Measurements from ENCODE around the gene RELL1.

RELL1 gene

GRCh38 chr4:37664696-37665095 is 21.5 kb downstream of the RELL1 start:
- DNase-seq, result no peak

DNA sequence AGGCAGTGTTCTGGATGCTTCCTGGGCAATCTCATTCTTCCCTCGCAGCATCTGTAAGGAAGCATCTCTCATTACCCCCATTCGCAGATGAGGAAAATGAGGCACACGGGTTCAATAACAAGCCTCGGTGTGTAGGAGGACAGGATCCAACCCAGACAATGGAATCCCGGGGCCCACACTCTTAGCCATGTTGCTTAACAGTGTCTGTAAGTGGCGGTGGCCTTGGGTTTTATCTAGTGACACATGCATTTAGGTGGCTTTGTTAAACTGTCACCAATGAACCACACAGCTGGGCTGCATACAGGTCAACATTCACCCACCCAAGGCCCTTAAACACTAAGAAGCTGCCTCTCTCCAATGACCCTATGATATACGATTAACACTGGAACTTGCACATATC is 22.6 kb downstream of the RELL1 start:
- no peak for DNase-seq

- DNase-seq, result no peak
These were observed 23.2 kb downstream of the RELL1 start for GRCh38 chr4:37662861-37663390.

DNA sequence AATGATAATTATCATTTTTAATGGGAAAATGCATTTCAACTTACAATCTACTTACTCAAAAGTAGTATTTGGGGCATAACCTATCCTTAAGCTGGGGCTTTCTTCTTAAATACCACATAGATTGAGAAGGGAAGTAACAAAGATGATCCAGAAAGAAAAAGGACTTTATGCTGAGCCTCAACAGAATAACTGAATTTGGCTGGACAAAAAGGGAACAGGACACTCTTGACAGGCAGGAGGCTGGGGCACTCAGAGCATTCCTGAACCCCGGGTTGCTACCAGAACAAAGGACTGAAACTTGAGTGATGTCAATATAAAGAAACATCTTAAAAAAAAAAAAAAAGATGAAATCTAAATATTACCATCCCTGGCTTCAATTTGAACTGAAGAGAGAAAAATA is 23.9 kb downstream of the RELL1 start:
- DNase-seq, result no peak

GRCh38 chr4:37661772-37662171 is 24.4 kb downstream of the RELL1 start:
- peak; percentile 65 for DNase-seq

DNA sequence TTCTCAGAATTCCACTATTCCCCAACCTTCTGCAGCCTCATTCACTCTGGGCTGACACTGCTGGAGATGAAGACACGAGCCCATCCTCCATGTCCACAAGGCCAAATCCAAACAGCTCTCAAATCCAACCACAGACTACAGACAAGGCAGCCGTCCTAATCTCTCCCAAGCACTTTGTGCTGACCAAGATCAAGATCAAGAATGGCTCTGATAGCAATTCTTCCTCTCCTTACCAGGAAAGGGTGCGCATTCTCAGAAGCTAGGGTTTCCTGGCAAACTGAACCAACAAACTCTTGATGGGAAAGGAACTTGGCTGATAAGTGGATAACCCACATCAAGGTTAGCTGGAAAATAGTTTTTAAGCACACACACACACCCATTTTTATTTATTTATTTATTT is 26.5 kb downstream of the RELL1 start:
- DNase-seq, result no peak

GRCh38 chr4:37656649-37657048 is 29.5 kb downstream of the RELL1 start:
- no peak for DNase-seq

GRCh38 chr4:37653601-37654000 is 32.6 kb downstream of the RELL1 start:
- no peak for DNase-seq

- DNase-seq, result no peak
These were observed 33.2 kb downstream of the RELL1 start for GRCh38 chr4:37652747-37653527.

- no peak for DNase-seq
These were observed 34.3 kb downstream of the RELL1 start for GRCh38 chr4:37651781-37652377.

DNA sequence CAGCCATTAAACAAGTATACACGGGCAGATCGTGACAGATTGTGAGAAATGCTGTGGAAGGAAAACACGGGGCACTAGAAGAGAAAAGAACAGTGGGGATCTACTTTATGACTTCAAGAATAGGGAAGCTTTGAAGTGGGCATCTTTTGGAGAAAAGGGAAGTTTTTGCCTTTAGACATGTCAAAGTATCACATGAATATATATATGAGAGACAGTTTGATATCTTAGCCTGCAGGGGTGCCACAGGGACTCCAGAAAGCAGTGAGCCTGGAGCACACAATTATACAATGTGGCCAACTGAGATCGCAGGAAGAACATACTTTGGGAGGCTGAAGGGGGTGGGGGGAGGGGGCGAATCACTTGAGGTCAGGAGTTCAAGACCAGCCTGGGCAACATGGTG is 35.7 kb downstream of the RELL1 start:
- DNase-seq, result no peak

DNA sequence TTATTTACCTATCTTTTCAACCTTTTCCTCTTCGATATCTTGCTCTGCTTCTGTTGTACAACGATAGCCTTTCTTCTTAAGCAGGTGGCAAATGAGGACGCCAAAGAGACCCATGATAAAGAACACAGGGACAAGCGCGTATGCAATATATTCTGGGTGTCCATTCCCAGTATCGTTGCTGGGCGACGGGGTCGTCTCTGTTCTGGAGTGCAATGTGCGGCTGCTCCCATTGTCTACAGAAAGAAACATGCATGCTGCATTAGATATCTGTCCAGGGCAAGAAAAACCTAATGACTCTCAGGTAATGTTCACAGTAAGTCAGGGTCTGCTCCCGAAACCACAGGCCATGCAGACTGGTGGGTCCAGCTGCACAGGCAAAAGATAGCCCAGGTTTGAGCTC is 36.9 kb downstream of the RELL1 start:
- DNase-seq, result no peak

DNA sequence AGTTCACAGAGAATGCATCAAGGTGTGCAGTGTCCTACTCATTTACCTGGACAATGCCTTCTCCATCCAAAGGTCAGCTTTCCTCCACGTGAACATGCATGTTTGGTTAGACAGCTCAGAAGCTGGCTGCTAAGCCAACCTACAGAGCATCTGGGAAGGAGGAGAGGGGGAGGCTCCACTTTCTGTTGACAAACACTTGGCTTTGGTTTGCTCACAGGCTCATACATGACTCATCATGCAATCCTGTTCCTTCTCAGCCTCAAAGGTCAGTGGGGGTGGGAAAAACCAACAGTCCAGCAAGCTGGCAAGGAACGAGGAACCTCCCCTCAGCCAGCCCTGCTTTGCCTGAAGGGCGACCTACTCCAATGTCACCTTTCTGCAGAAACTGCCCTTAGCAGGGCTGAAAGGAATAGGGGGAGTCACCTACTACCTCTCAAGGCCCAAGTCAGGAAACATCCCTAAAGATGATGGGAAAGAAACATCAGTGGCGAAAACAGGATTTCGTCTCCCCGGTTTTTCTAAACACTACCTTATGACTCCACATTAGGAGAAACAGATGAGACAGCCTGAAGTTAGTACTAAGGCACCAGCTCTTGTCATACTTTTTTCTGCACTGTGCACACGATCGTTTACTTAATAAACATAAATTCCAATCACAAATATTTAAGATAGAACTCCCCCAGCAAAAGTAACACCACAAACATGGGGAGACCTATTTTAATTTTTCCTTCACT is 37.9 kb downstream of the RELL1 start:
- DNase-seq, result peak; percentile 62

GRCh38 chr4:37646247-37646646 is 39.9 kb downstream of the RELL1 start:
- no peak for DNase-seq

DNA sequence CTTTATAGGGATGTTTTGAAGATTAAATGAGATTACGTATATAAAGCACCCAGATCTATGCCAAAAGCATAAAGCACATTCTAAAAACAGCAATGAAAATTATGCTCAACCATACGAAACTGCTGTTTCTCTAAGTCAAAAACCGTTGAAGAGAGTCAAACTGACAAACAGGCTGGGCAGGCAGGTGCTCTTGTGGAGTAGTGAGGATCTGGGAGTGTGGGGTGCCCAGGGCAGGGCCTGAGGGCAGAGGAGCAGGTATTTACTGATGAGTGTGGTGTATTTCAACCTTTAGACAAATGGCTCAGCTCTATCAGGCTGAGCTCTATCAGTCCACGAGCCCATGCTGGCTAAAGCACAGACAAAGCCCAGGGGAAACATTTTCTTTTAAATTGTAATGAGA is 40.4 kb downstream of the RELL1 start:
- no peak for DNase-seq

GRCh38 chr4:37644962-37645361 is 41.2 kb downstream of the RELL1 start:
- peak; percentile 44 for DNase-seq

GRCh38 chr4:37641886-37642849 is 44.0 kb downstream of the RELL1 start:
- no peak for DNase-seq

GRCh38 chr4:37641352-37641751 is 44.8 kb downstream of the RELL1 start:
- no peak for DNase-seq

DNA sequence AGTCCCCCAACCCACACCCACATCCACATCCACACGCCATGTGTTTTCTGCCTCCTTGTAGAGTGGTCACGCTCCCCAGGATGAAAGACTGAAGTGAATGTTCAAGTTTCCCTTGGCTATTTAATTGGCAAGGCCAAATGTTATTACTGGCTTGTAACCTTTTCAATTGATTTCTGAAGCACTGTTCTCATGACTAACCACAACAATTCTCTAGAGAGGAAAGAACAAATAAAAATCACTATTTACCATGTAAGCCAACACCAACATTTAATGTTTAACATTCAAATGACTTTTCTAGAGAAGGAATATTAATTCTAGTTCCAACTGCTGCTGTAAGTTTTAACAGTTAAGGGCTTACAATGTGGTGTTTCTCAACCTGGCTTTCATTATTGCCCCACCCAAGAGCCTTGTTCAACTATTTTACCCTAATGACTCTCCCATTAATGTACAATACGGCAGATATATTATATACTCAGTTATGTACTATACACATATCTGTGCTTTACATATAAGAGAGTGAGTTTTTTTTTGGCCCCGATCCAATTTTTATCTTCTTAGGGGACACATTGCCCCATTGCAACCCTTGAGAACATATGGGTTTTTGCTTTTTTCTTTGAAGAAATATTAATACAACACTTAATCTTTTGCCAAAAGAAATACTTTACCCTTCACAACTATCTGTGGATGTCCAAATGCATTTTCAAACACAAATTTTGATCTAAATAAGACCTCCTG is 46.5 kb downstream of the RELL1 start:
- no peak for DNase-seq

- DNase-seq, result no peak
These were observed 51.0 kb downstream of the RELL1 start for GRCh38 chr4:37635155-37635554.

GRCh38 chr4:37634180-37634579 is 52.0 kb downstream of the RELL1 start:
- DNase-seq, result no peak

DNA sequence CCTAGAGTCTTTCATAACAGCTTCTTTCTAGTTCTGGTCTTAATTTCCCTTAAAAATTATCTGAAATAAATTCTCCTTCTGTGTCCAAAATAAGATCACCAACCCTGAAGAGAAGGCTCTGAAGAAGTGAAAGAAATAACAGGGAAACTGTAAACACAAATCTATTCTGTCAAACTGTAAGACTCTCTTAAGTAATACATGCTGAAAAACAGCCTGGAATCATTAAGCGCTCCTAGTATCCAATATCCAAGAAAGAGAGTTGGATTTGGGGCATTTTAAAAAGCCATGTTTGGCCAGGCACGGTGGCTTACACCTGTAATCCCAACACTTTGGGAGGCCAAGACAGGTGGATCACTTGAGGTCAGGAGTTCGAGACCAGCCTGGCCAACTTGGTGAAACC is 53.3 kb downstream of the RELL1 start:
- no peak for DNase-seq

Measured in fibroblast of upper back skin (primary cell).